AG09309 (cell line): ENCODE measurements around the gene CENPVL3.

Source experiments
- DNase-seq: peaks from one replicate; pipeline ENCODE4 v3.0.0-alpha.2; 2010; ENCODE audit warnings: low read depth
- H3K4me3 ChIP-seq: 2 replicates; pipeline ENCODE4 v1.5.1; 2011; ENCODE audit warnings: mild to moderate bottlenecking, low read depth, low read length, moderate library complexity; ENCODE audit not compliant: control insufficient read depth
- TF ChIP-seq, protein P1 (sequence below): IDR thresholded peaks from 2 replicates; pipeline ENCODE4 v1.5.1; 2011; ENCODE audit warnings: mild to moderate bottlenecking, low read depth, low read length, inconsistent platforms; ENCODE audit not compliant: insufficient read depth, control insufficient read depth; ENCODE audit errors: missing control alignments

The CENPVL3 gene

DNA sequence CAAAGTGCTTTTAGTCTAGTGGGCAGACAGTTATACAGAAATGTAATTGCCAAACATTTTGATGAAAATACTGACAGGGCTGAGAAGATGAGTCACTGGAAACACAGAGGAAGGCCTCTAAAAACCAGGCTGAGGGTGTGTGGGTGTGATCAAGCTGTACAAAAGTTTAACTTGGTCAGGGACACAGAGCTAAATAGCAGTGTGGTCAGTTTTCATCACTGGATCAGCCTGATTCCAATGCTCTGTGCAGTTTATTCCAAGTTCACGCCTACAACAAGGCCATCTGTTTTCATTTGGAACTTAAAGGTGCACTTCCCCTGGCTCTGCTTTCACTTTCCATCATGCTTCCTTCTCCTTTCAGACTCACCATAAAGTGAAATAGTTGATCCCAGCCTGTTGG lies 10.6 kb downstream of the CENPVL3 start:
- H3K4me3 ChIP-seq: no peak overlapping the region
- peak; percentile 7 for DNase-seq
- TF ChIP-seq, protein P1, sequence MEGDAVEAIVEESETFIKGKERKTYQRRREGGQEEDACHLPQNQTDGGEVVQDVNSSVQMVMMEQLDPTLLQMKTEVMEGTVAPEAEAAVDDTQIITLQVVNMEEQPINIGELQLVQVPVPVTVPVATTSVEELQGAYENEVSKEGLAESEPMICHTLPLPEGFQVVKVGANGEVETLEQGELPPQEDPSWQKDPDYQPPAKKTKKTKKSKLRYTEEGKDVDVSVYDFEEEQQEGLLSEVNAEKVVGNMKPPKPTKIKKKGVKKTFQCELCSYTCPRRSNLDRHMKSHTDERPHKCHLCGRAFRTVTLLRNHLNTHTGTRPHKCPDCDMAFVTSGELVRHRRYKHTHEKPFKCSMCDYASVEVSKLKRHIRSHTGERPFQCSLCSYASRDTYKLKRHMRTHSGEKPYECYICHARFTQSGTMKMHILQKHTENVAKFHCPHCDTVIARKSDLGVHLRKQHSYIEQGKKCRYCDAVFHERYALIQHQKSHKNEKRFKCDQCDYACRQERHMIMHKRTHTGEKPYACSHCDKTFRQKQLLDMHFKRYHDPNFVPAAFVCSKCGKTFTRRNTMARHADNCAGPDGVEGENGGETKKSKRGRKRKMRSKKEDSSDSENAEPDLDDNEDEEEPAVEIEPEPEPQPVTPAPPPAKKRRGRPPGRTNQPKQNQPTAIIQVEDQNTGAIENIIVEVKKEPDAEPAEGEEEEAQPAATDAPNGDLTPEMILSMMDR: no peak

GRCh38 chrX:51606446-51606845 lies 12.3 kb downstream of the CENPVL3 start:
- H3K4me3 ChIP-seq: no peak overlapping the region
- TF ChIP-seq, protein P1: no peak
- no peak for DNase-seq

- H3K4me3 ChIP-seq: no peak overlapping the region
- no peak for DNase-seq
- TF ChIP-seq, protein P1: no peak
Measured at GRCh38 chrX:51598899-51599298, 19.8 kb downstream of the CENPVL3 start.

GRCh38 chrX:51571874-51572273 lies 46.8 kb downstream of the CENPVL3 start:
- DNase-seq: no peak
- no peak overlapping the region for H3K4me3 ChIP-seq
- TF ChIP-seq, protein P1: no peak

- H3K4me3 ChIP-seq: no peak overlapping the region
- TF ChIP-seq, protein P1: no peak
- DNase-seq: no peak
Measured at GRCh38 chrX:51569561-51569960, 49.2 kb downstream of the CENPVL3 start.

DNA sequence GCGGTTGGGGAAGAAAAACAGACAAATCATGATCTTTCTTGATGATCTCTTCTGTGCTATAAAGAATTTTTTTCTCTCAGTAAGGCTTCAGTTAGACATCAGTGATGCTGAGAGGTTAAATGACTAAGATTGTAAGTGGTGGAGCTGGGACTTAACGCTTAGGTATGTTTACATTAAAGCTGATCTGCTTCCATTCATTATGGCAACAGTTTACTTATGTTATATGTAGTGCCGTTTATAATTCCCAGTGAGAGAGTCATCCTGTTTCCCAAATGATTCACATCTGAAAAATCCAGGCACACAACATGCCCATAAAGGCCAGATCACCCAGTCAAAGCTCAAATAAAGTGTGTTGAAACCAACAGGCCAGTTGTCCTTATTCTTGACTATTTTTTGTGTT lies 50.1 kb downstream of the CENPVL3 start:
- H3K4me3 ChIP-seq: no peak overlapping the region
- peak; percentile 1 for DNase-seq
- TF ChIP-seq, protein P1: no peak
